GM23248 (cell line): Measurements from ENCODE around the gene RAB27B. TPM values are rescaled to one million over a fixed set of nuclear protein-coding genes. Genes with fewer than 3 reads are reported as not detected.

Experiments used
- DNase-seq: peaks from one replicate; pipeline ENCODE4 v3.0.0-alpha.2; 2015
- H2AFZ ChIP-seq: fragments of 200-600 bp; sonication (generic); 2 replicates; pipeline ENCODE4 v1.6.1; 2016; ENCODE audit warnings: antibody characterized with exemption
- H3F3A ChIP-seq: fragments of 200-600 bp; sonication (generic); 2 replicates; pipeline ENCODE4 v1.6.1; 2016; ENCODE audit warnings: mild to moderate bottlenecking, antibody characterized with exemption, mixed run types; ENCODE audit not compliant: insufficient read depth
- H3K27ac ChIP-seq: fragments of 200-600 bp; sonication (generic); 2 replicates; pipeline ENCODE4 v1.5.1; 2016; ENCODE audit warnings: mild to moderate bottlenecking
- H3K27me3 ChIP-seq: fragments of 200-600 bp; sonication (generic); replicated peaks from 2 replicates; pipeline ENCODE4 v1.6.1; 2016; ENCODE audit warnings: mild to moderate bottlenecking; ENCODE audit not compliant: insufficient read depth
- H3K36me3 ChIP-seq: fragments of 200-600 bp; sonication (generic); 2 replicates; pipeline ENCODE4 v1.6.1; 2016; ENCODE audit warnings: low read depth, mild to moderate bottlenecking
- H3K4me1 ChIP-seq: fragments of 200-600 bp; sonication (generic); 2 replicates; pipeline ENCODE4 v1.6.1; 2016; ENCODE audit warnings: mild to moderate bottlenecking; ENCODE audit not compliant: insufficient read depth
- H3K4me2 ChIP-seq: fragments of 200-600 bp; sonication (generic); one replicate; pipeline ENCODE4 v1.6.1; 2016; ENCODE audit warnings: mild to moderate bottlenecking; ENCODE audit not compliant: unreplicated experiment
- H3K4me3 ChIP-seq: fragments of 200-600 bp; sonication (generic); 2 replicates; pipeline ENCODE4 v1.5.1; 2016; ENCODE audit warnings: mild to moderate bottlenecking
- H3K79me2 ChIP-seq: fragments of 200-600 bp; sonication (generic); 2 replicates; pipeline ENCODE4 v1.6.1; 2016; ENCODE audit warnings: mild to moderate bottlenecking; ENCODE audit not compliant: insufficient read depth
- H3K9ac ChIP-seq: fragments of 200-600 bp; sonication (generic); 2 replicates; pipeline ENCODE4 v1.6.1; 2016; ENCODE audit warnings: mild to moderate bottlenecking
- H3K9me2 ChIP-seq: fragments of 200-600 bp; sonication (generic); 2 replicates; pipeline ENCODE4 v1.6.1; 2016; ENCODE audit warnings: mixed run types, mild to moderate bottlenecking, moderate library complexity; ENCODE audit not compliant: insufficient read depth
- H3K9me3 ChIP-seq: fragments of 200-600 bp; sonication (generic); one replicate; pipeline ENCODE4 v1.6.1; 2017; ENCODE audit warnings: low read depth
- H4K20me1 ChIP-seq: fragments of 200-600 bp; sonication (generic); 2 replicates; pipeline ENCODE4 v1.6.0; 2016; ENCODE audit not compliant: insufficient read depth
- EZH2 ChIP-seq: fragments of 200-600 bp; sonication (generic); IDR thresholded peaks from 2 replicates; pipeline ENCODE4 v1.6.1; 2018; ENCODE audit warnings: antibody characterized with exemption, mild to moderate bottlenecking; ENCODE audit not compliant: insufficient read depth, poor library complexity, severe bottlenecking
- EZH2phosphoT487 ChIP-seq: fragments of 200-600 bp; sonication (generic); IDR thresholded peaks from 2 replicates; pipeline ENCODE4 v1.6.1; 2018; ENCODE audit warnings: antibody characterized with exemption, moderate library complexity, mild to moderate bottlenecking, low read depth; ENCODE audit not compliant: insufficient read depth
- WGBS, 2 experiments: methylation state at CpG; one replicate each; pipeline ENCODE4 v1.1.6; 2015 to 2017; ENCODE audit warnings: low lambda C conversion rate in 2 of 2, low coverage in 1 of 2; ENCODE audit errors: missing lambda C conversion rate in 2 of 2; 5-methylcytosine and 5-hydroxymethylcytosine counted together
- in situ Hi-C: fragments of 300-500 bp; cut with MboI; formaldehyde crosslinking; loops from 2 replicates; pipeline ENCODE4 v1.15.0; 2020
- polyA plus RNA-seq: library from polyadenylated mRNA; unstranded; fragments of >200 nt; fragmentation: Nextera tagmentation; extraction: Ambion mirVana; gene quantifications from 2 replicates; pipeline ENCODE4 v1.2.1, GENCODE V29; 2016
- total RNA-seq: library from RNA; depleted of rRNA; stranded (reverse); fragments of >200 nt; shearing (Covaris generic); gene quantifications from 2 replicates; pipeline ENCODE4 v1.2.3, GENCODE V29; 2014

RAB27B gene
- total and polyA plus RNA-seq, 2 experiments from 2014 or later: 0.45 to 0.54 TPM

- no peak for DNase-seq
- Histone ChIP-seq H3K79me2 (no peaks in the 10 kb centered on the region), H3K4me1 (no peaks in the 10 kb centered on the region), H3K9me3 (no peaks in the 10 kb centered on the region), H2AFZ (no peak overlapping the region), H3K27me3 (no peaks in the 10 kb centered on the region), H3K36me3 (no peaks in the 10 kb centered on the region), H3K4me2 (no peak overlapping the region), H4K20me1 (no peaks in the 10 kb centered on the region), H3F3A (no peaks in the 10 kb centered on the region), H3K4me3 (no peak overlapping the region), H3K9me2 (no peaks in the 10 kb centered on the region), H3K27ac (no peak overlapping the region), H3K9ac (no peak overlapping the region)
- 88% methylated on average over 9 of the region's 9 CpGs for WGBS, 2 experiments
- in situ Hi-C loops: no loop called here
- TF ChIP-seq EZH2 (no peak), EZH2phosphoT487 (no peak)
Measured at GRCh38 chr18:54859667-54860421, 31.6 kb downstream of the RAB27B start.

GRCh38 chr18:54860941-54861340 is 32.7 kb downstream of the RAB27B start:
- no peaks in the 10 kb centered on the region for H3F3A ChIP-seq
- H3K79me2 ChIP-seq: no peaks in the 10 kb centered on the region
- no peak for DNase-seq
- H3K27ac ChIP-seq: no peak overlapping the region
- no peaks in the 10 kb centered on the region for H3K9me2 ChIP-seq
- no peak overlapping the region for H3K4me3 ChIP-seq
- H3K4me1 ChIP-seq: no peaks in the 10 kb centered on the region
- no peaks in the 10 kb centered on the region for H3K27me3 ChIP-seq
- no peak overlapping the region for H3K4me2 ChIP-seq
- H3K9me3 ChIP-seq: no peaks in the 10 kb centered on the region
- no peaks in the 10 kb centered on the region for H3K36me3 ChIP-seq
- no peak overlapping the region for H2AFZ ChIP-seq
- no peaks in the 10 kb centered on the region for H4K20me1 ChIP-seq
- TF ChIP-seq EZH2: no peak
- TF ChIP-seq EZH2phosphoT487: no peak
- H3K9ac ChIP-seq: no peak overlapping the region
- in situ Hi-C loops: no loop called here
- WGBS, 2 experiments: 36 to 38% methylated on average over 1 of the region's 1 CpG

GRCh38 chr18:54867131-54867530 is 38.9 kb downstream of the RAB27B start:
- Histone ChIP-seq H2AFZ (no peak overlapping the region), H3F3A (no peaks in the 10 kb centered on the region), H3K4me3 (no peak overlapping the region), H3K4me2 (no peak overlapping the region), H4K20me1 (no peaks in the 10 kb centered on the region), H3K9me2 (no peaks in the 10 kb centered on the region), H3K27ac (no peak overlapping the region), H3K9me3 (no peaks in the 10 kb centered on the region), H3K4me1 (no peaks in the 10 kb centered on the region), H3K27me3 (no peaks in the 10 kb centered on the region), H3K36me3 (no peaks in the 10 kb centered on the region), H3K9ac (no peak overlapping the region), H3K79me2 (no peaks in the 10 kb centered on the region)
- TF ChIP-seq EZH2: no peak
- TF ChIP-seq EZH2phosphoT487: no peak
- no peak for DNase-seq
- in situ Hi-C loops: no loop called here
- whole genome bisulfite sequencing, 2 experiments: 76 to 88% methylated on average over 5 of the region's 5 CpGs

- no peak overlapping the region for H3K4me2 ChIP-seq
- no peak for DNase-seq
- no peaks in the 10 kb centered on the region for H3K4me1 ChIP-seq
- no peaks in the 10 kb centered on the region for H3K9me2 ChIP-seq
- no peaks in the 10 kb centered on the region for H3F3A ChIP-seq
- H2AFZ ChIP-seq: no peak overlapping the region
- no peaks in the 10 kb centered on the region for H3K36me3 ChIP-seq
- H3K27me3 ChIP-seq: no peaks in the 10 kb centered on the region
- H3K27ac ChIP-seq: no peak overlapping the region
- no peaks in the 10 kb centered on the region for H3K9me3 ChIP-seq
- in situ Hi-C loops: no loop called here
- H3K4me3 ChIP-seq: no peak overlapping the region
- H3K79me2 ChIP-seq: no peaks in the 10 kb centered on the region
- WGBS, 2 experiments: 79 to 92% methylated on average over 6 of the region's 6 CpGs
- no peak overlapping the region for H3K9ac ChIP-seq
- no peaks in the 10 kb centered on the region for H4K20me1 ChIP-seq
- TF ChIP-seq EZH2 (no peak), EZH2phosphoT487 (no peak)
Measured at GRCh38 chr18:54871231-54871630, 43.0 kb downstream of the RAB27B start.
